ENCODE results near the gene RADIL. TPM values are rescaled to one million over a fixed set of nuclear protein-coding genes. Genes with fewer than 3 reads are reported as not detected.
A peak's percentile ranks its signal among the peaks of the same experiment; 100 is the strongest.

Gene RADIL, protein sequence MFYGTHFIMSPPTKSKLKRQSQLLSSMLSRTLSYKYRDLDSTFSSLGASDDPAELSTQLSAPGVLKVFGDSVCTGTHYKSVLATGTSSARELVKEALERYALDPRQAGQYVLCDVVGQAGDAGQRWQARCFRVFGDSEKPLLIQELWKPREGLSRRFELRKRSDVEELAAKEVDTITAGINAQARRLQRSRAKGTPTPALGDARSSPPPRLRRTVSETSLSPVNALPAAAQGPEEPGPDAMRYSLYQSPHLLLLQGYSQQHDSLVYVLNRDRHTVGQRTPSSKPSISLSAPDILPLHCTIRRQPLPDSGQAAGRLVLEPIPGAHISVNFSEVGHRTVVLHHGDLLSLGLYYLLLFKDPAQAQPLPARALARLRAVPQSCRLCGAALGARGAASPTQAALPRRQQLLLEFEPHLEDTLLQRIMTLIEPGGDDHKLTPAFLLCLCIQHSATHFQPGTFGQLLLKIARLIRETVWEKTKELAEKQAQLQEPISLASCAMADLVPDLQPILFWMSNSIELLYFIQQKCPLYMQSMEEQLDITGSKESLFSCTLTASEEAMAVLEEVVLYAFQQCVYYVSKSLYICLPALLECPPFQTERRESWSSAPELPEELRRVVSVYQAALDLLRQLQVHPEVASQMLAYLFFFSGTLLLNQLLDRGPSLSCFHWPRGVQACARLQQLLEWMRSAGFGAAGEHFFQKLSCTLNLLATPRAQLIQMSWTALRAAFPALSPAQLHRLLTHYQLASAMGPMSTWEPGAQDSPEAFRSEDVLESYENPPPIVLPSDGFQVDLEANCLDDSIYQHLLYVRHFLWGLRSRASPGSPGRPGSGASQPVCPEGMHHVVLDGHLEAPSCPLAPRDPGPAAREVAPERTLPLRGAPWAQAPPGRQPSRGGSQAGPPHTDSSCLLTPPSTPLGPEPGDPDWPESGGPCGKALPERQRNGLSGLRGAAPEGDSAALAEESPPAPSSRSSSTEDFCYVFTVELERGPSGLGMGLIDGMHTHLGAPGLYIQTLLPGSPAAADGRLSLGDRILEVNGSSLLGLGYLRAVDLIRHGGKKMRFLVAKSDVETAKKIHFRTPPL
- polyA plus RNA-seq (0.09 TPM in 1 of 3 replicates, not detected in the others), polyA minus RNA-seq (not detected in 3 replicates)
- polyA plus RNA-seq (2011; ENCODE audit: low read depth) = not detected
- polyA plus RNA-seq (2011; cell fraction: cytosol; rRNA removed) = not detected in 2 replicates
- polyA plus RNA-seq (2011; cell fraction: nucleus; rRNA removed) = not detected in 2 replicates
- 0.04 and 0.08 TPM in 2 replicates for polyA plus RNA-seq (2012; ENCODE audit: low replicate concordance)
- polyA minus RNA-seq (2011; cell fraction: cytosol; rRNA and poly(A)+ RNA removed) = not detected
- polyA minus RNA-seq (2011; cell fraction: nucleus; rRNA and poly(A)+ RNA removed) = not detected in 2 replicates

DNA sequence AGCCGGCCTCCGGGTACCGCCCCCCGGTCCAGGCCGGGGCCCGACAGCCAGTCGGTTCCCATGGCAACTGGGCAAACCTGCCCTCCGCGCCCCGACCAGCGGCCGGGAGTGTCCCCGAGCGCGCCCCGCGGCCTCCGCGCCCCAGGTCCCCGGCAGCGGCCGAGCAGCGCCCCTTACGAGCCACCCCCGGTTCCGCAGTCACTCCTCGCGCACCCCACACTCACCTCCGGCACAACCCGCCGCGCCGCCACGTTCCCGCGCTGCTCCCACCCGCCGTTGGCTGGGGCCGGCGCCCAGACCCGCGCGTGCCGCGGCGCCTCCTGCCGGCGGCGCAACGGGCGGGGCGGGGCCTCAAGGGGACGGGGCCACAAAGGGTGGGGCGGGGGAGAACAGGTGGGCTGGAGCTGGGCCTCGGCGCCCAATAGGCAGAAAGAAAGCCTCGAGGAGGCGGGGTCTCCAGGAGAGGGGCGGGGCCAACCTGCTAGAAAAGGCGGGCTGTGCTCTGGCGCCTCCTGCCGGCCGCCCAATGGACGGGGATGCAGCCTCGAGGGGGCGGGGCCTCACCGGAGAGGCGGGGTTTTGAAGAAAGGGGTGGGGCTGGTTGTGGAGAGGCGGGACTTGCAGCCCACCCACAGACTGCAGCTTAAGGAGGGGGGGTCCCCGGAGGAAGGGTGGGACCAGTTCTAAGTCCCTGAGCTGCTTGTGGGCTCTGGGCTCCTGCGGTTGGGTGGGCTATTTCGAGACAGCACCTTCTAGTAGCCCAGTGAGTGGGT is at the start of gene RADIL:
Gene RADIL (minus strand): TSS at position 345 of the 773 bp plus-strand sequence. CDS start 5,577 bp downstream, outside the sequence.
- Histone ChIP-seq H3K79me2 (ENCODE audit: control insufficient read depth, insufficient read depth, low read length) (no peaks in the 10 kb centered on the region), H3K9ac (ENCODE audit: control insufficient read depth, extremely low read depth, insufficient read depth, low read length) (no peak within 1 kb of the TSS), H3K36me3 (ENCODE audit: control insufficient read depth in 2 of 2, extremely low read depth in 1 of 2, insufficient read depth in 2 of 2, low read length in 2 of 2) (no peaks in the 10 kb centered on the region), H2AFZ (ENCODE audit: control insufficient read depth, low read length) (no peak within 1 kb of the TSS), H4K20me1 (ENCODE audit: control insufficient read depth, extremely low read depth, insufficient read depth, low read length) (no peaks in the 10 kb centered on the region), H3K9me3 (ENCODE audit: control insufficient read depth, low read depth, low read length) (no peaks in the 10 kb centered on the region), H3K4me2 (ENCODE audit: control insufficient read depth, extremely low read depth, insufficient read depth, low read depth, low read length) (peak within 1 kb of the TSS; percentile 33), H3K27ac (ENCODE audit: control insufficient read depth, insufficient read depth, low read length) (no peak within 1 kb of the TSS), H3K4me1 (ENCODE audit: control insufficient read depth, extremely low read depth, insufficient read depth, low read length) (peaks cover 5% of the 10 kb centered on the region), H3K4me3 (ENCODE audit: control insufficient read depth in 2 of 3, extremely low read depth in 1 of 3, insufficient read depth in 2 of 3, low read depth in 1 of 3, low read length in 3 of 3) (peak within 1 kb of the TSS in 1 of 3 experiments; percentile 7), H3K27me3 (ENCODE audit: control insufficient read depth, extremely low read depth, insufficient read depth, low read length) (peaks cover 36% of the 10 kb centered on the region), H3K9me1 (ENCODE audit: control insufficient read depth, extremely low read depth, insufficient read depth, low read length) (no peaks in the 10 kb centered on the region)
- TF ChIP-seq, protein P1, sequence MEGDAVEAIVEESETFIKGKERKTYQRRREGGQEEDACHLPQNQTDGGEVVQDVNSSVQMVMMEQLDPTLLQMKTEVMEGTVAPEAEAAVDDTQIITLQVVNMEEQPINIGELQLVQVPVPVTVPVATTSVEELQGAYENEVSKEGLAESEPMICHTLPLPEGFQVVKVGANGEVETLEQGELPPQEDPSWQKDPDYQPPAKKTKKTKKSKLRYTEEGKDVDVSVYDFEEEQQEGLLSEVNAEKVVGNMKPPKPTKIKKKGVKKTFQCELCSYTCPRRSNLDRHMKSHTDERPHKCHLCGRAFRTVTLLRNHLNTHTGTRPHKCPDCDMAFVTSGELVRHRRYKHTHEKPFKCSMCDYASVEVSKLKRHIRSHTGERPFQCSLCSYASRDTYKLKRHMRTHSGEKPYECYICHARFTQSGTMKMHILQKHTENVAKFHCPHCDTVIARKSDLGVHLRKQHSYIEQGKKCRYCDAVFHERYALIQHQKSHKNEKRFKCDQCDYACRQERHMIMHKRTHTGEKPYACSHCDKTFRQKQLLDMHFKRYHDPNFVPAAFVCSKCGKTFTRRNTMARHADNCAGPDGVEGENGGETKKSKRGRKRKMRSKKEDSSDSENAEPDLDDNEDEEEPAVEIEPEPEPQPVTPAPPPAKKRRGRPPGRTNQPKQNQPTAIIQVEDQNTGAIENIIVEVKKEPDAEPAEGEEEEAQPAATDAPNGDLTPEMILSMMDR (optimal IDR thresholded peaks at IDR 0.05 in 1 of 3, IDR thresholded peaks at IDR 0.05 in 1 of 3, conservative IDR thresholded peaks at IDR 0.05 in 1 of 3; ENCODE audit: extremely low read depth in 1 of 3, insufficient read depth in 2 of 3, low read length in 3 of 3) = peak; percentile 35 to 81 (median 64)
- no peak for TF ChIP-seq EZH2 (IDR thresholded peaks at IDR 0.05; ENCODE audit: low read length)
- FAIRE-seq (no peak), DNase-seq (ENCODE audit: low read depth, low spot score) (peak; percentile 11)
- dilution Hi-C loops (cut with MboI; ENCODE audit: extremely low pct_ligation_motif_present, low sequenced_read_pairs) = no loop called here

DNA sequence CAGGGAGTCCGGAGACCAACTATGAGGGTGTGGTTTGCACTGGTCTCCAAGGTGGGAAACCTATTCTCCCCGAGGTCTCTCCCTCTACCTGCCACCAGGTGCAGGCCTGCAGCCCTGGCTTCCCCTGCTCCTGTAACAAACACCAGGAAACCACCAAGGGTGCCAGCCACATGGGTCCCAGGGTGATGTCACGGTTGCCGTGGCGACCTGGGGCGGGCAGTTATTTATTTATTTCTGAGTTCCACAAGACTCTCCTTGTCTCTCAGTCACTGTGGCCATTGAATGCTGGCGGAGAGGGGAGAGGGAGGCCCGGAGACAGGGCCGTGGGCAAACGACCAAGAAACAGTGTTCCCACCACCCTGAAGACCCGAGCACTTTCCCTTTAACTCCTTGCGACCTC is 48.4 kb upstream of the RADIL start:
- Histone ChIP-seq H3K9ac (ENCODE audit: control insufficient read depth, extremely low read depth, insufficient read depth, low read length) (no peak overlapping the region), H3K36me3 (ENCODE audit: control insufficient read depth in 2 of 2, extremely low read depth in 1 of 2, insufficient read depth in 2 of 2, low read length in 2 of 2) (no peaks in the 10 kb centered on the region), H4K20me1 (ENCODE audit: control insufficient read depth, extremely low read depth, insufficient read depth, low read length) (no peaks in the 10 kb centered on the region), H3K4me3 (ENCODE audit: control insufficient read depth in 2 of 3, extremely low read depth in 1 of 3, insufficient read depth in 2 of 3, low read depth in 1 of 3, low read length in 3 of 3) (no peak overlapping the region), H3K79me2 (ENCODE audit: control insufficient read depth, insufficient read depth, low read length) (no peaks in the 10 kb centered on the region), H3K9me1 (ENCODE audit: control insufficient read depth, extremely low read depth, insufficient read depth, low read length) (no peaks in the 10 kb centered on the region), H3K9me3 (ENCODE audit: control insufficient read depth, low read depth, low read length) (no peaks in the 10 kb centered on the region), H3K27me3 (ENCODE audit: control insufficient read depth, extremely low read depth, insufficient read depth, low read length) (no peaks in the 10 kb centered on the region), H3K4me2 (ENCODE audit: control insufficient read depth, extremely low read depth, insufficient read depth, low read depth, low read length) (no peak overlapping the region), H3K27ac (ENCODE audit: control insufficient read depth, insufficient read depth, low read length) (no peak overlapping the region), H2AFZ (ENCODE audit: control insufficient read depth, low read length) (no peak overlapping the region), H3K4me1 (ENCODE audit: control insufficient read depth, extremely low read depth, insufficient read depth, low read length) (no peaks in the 10 kb centered on the region)
- no peak for DNase-seq (ENCODE audit: low read depth, low spot score)
- FAIRE-seq = no peak
- TF ChIP-seq, protein P1 (optimal IDR thresholded peaks at IDR 0.05 in 1 of 3, IDR thresholded peaks at IDR 0.05 in 1 of 3, conservative IDR thresholded peaks at IDR 0.05 in 1 of 3; ENCODE audit: extremely low read depth in 1 of 3, insufficient read depth in 2 of 3, low read length in 3 of 3) = no peak
- TF ChIP-seq EZH2 (IDR thresholded peaks at IDR 0.05; ENCODE audit: low read length) = no peak
- dilution Hi-C loops (cut with MboI; ENCODE audit: extremely low pct_ligation_motif_present, low sequenced_read_pairs) = no loop called here

All from keratinocyte (primary cell).